ENCODE data around the gene FRYL.
"Not testable (repeated sequence)": the region's sequence is repeated elsewhere in the genome, so short reads cannot be mapped to it uniquely, and the experiment has no call there.

Gene FRYL

GRCh38 chr4:48748949-48749596 is 31.0 kb downstream of the FRYL start:
- no peak for DNase-seq (ENCODE audit: extremely low read depth in 1 of 2, low read depth in 1 of 2)

- DNase-seq (ENCODE audit: extremely low read depth in 1 of 2, low read depth in 1 of 2) = no peak
These were observed 33.3 kb downstream of the FRYL start for GRCh38 chr4:48746608-48747362.

- DNase-seq (ENCODE audit: extremely low read depth in 1 of 2, low read depth in 1 of 2) = not testable (repeated sequence)
These were observed 34.9 kb downstream of the FRYL start for GRCh38 chr4:48745223-48745622.

GRCh38 chr4:48742412-48742811 is 37.7 kb downstream of the FRYL start:
- DNase-seq (ENCODE audit: extremely low read depth in 1 of 2, low read depth in 1 of 2) = no peak

GRCh38 chr4:48739560-48740019 is 40.5 kb downstream of the FRYL start:
- DNase-seq (ENCODE audit: extremely low read depth in 1 of 2, low read depth in 1 of 2) = no peak

GRCh38 chr4:48738856-48739255 is 41.2 kb downstream of the FRYL start:
- DNase-seq (ENCODE audit: extremely low read depth in 1 of 2, low read depth in 1 of 2) = no peak

GRCh38 chr4:48728906-48729496 is 51.1 kb downstream of the FRYL start:
- peak in 1 of 2 donors; percentile 26 for DNase-seq (ENCODE audit: extremely low read depth in 1 of 2, low read depth in 1 of 2)

- DNase-seq (ENCODE audit: extremely low read depth in 1 of 2, low read depth in 1 of 2) = no peak
These were observed 52.2 kb downstream of the FRYL start for GRCh38 chr4:48727666-48728459.

- no peak for DNase-seq (ENCODE audit: extremely low read depth in 1 of 2, low read depth in 1 of 2)
These were observed 54.7 kb downstream of the FRYL start for GRCh38 chr4:48725414-48725813.

- DNase-seq (ENCODE audit: extremely low read depth in 1 of 2, low read depth in 1 of 2) = no peak
These were observed 57.3 kb downstream of the FRYL start for GRCh38 chr4:48722509-48723446.

- no peak for DNase-seq (ENCODE audit: extremely low read depth in 1 of 2, low read depth in 1 of 2)
These were observed 59.6 kb downstream of the FRYL start for GRCh38 chr4:48720459-48720858.

GRCh38 chr4:48718818-48719465 is 61.1 kb downstream of the FRYL start:
- no peak for DNase-seq (ENCODE audit: extremely low read depth in 1 of 2, low read depth in 1 of 2)

GRCh38 chr4:48716285-48716684 is 63.8 kb downstream of the FRYL start:
- not testable (repeated sequence) for DNase-seq (ENCODE audit: extremely low read depth in 1 of 2, low read depth in 1 of 2)

GRCh38 chr4:48710446-48711209 is 69.5 kb downstream of the FRYL start:
- no peak for DNase-seq (ENCODE audit: extremely low read depth in 1 of 2, low read depth in 1 of 2)

- no peak for DNase-seq (ENCODE audit: extremely low read depth in 1 of 2, low read depth in 1 of 2)
These were observed 70.2 kb downstream of the FRYL start for GRCh38 chr4:48709901-48710300.

GRCh38 chr4:48708610-48709009 is 71.5 kb downstream of the FRYL start:
- DNase-seq (ENCODE audit: extremely low read depth in 1 of 2, low read depth in 1 of 2) = no peak

GRCh38 chr4:48706736-48707135 is 73.3 kb downstream of the FRYL start:
- no peak for DNase-seq (ENCODE audit: extremely low read depth in 1 of 2, low read depth in 1 of 2)

- DNase-seq (ENCODE audit: extremely low read depth in 1 of 2, low read depth in 1 of 2) = no peak
These were observed 74.5 kb downstream of the FRYL start for GRCh38 chr4:48705609-48706008.
